HepG2 (cell line): ENCODE measurements around the gene CARS2. TPM values are rescaled to one million over a fixed set of nuclear protein-coding genes. Genes with fewer than 3 reads are reported as not detected.

Experiments used
- DZIP1 ChIP-seq: sonication (generic); formaldehyde crosslinking; IDR thresholded peaks from 2 replicates; pipeline ENCODE4 v1.5.0; 2020; ENCODE audit warnings: mild to moderate bottlenecking, missing genetic modification reagents
- ELF4 ChIP-seq: sonication (generic); formaldehyde crosslinking; IDR thresholded peaks from 2 replicates; pipeline ENCODE4 v1.5.0; 2020; ENCODE audit warnings: missing genetic modification reagents, mild to moderate bottlenecking, moderate library complexity, borderline replicate concordance
- KAT7 ChIP-seq: IDR thresholded peaks from 2 replicates; pipeline ENCODE4 v1.6.1; 2018; ENCODE audit warnings: borderline replicate concordance, missing compliant biosample characterization
- KLF9 ChIP-seq: IDR thresholded peaks from 2 replicates; pipeline ENCODE4 v1.6.1; 2016; ENCODE audit warnings: low read depth
- NCOR1 ChIP-seq: fragments of 200-600 bp; sonication (generic); IDR thresholded peaks from 2 replicates; pipeline ENCODE4 v1.7.0; 2017; ENCODE audit warnings: antibody characterized with exemption, low read length, borderline replicate concordance
- PTBP1 ChIP-seq: fragments of 200-400 bp; formaldehyde crosslinking; IDR thresholded peaks from 2 replicates; pipeline ENCODE4 v1.6.1; 2018; ENCODE audit warnings: low read length, low read depth; ENCODE audit not compliant: poor library complexity, severe bottlenecking
- RFX3 ChIP-seq: IDR thresholded peaks from 2 replicates; pipeline ENCODE4 v1.6.1; 2016; ENCODE audit warnings: missing biosample characterization, missing genetic modification reagents
- ZBTB46 ChIP-seq: sonication (generic); formaldehyde crosslinking; IDR thresholded peaks from 2 replicates; pipeline ENCODE4 v1.4.0; 2020; ENCODE audit warnings: mild to moderate bottlenecking, missing genetic modification reagents, borderline replicate concordance
- ZFP37 ChIP-seq: sonication (generic); formaldehyde crosslinking; IDR thresholded peaks from 2 replicates; pipeline ENCODE4 v1.4.0; 2020; ENCODE audit warnings: missing genetic modification reagents, borderline replicate concordance
- ZHX1 ChIP-seq: sonication (generic); formaldehyde crosslinking; IDR thresholded peaks from 2 replicates; pipeline ENCODE4 v1.8.1; 2022; ENCODE audit warnings: low read depth, mild to moderate bottlenecking, missing genetic modification reagents
- ZKSCAN8 ChIP-seq: IDR thresholded peaks from 2 replicates; pipeline ENCODE4 v1.6.1; 2016; ENCODE audit warnings: borderline replicate concordance, missing genetic modification reagents, missing compliant biosample characterization
- ZNF138 ChIP-seq: sonication (generic); formaldehyde crosslinking; IDR thresholded peaks from 2 replicates; pipeline ENCODE4 v1.5.0; 2020; ENCODE audit warnings: mild to moderate bottlenecking, low read depth, missing genetic modification reagents
- ZNF225 ChIP-seq: sonication (generic); formaldehyde crosslinking; IDR thresholded peaks from 2 replicates; pipeline ENCODE4 v1.4.0; 2020; ENCODE audit warnings: mild to moderate bottlenecking, missing genetic modification reagents
- ZNF652 ChIP-seq: IDR thresholded peaks from 2 replicates; pipeline ENCODE4 v1.6.1; 2016; ENCODE audit warnings: low read depth, borderline replicate concordance
- ZNF7 ChIP-seq: IDR thresholded peaks from 2 replicates; pipeline ENCODE4 v1.6.1; 2016; ENCODE audit warnings: missing biosample characterization, missing genetic modification reagents
- ZNF784 ChIP-seq: sonication (generic); formaldehyde crosslinking; IDR thresholded peaks from 2 replicates; pipeline ENCODE4 v1.5.1; 2020; ENCODE audit warnings: missing genetic modification reagents, mild to moderate bottlenecking, borderline replicate concordance
- ZXDC ChIP-seq: sonication (generic); formaldehyde crosslinking; IDR thresholded peaks from 2 replicates; pipeline ENCODE4 v1.5.0; 2020; ENCODE audit warnings: mild to moderate bottlenecking, missing genetic modification reagents
- polyA plus RNA-seq, 8 experiments: library from polyadenylated mRNA; depleted of rRNA in 3 of 8; stranded (reverse) in 7 of 8; unstranded in 1 of 8; fragments of >200 nt; fragmentation: Illumina TruSeq in 4 of 8; extraction: Trizol in 4 of 8; gene quantifications; 2 replicates each; pipeline versions ENCODE4 v1.2.1 to v1.2.3, GENCODE V29; 2011 to 2016; ENCODE audit warnings: low read depth in 4 of 8, missing spikeins in 1 of 8, mixed read lengths in 1 of 8; ENCODE audit not compliant: insufficient read depth in 1 of 8
- total RNA-seq, 5 experiments: library from RNA; depleted of rRNA; stranded (reverse); fragments of >200 nt; fragmentation: Illumina TruSeq; extraction: Trizol; gene quantifications; 2 replicates each; pipeline ENCODE4 v1.2.3, GENCODE V29; 2016; ENCODE audit warnings: low read depth in 1 of 5

The CARS2 gene
- total and polyA plus RNA-seq, 2 of the 13 experiments (the other 11 are each of a cell fraction or from before 2014, with no cell fraction given): 41.1 to 59.3 TPM

GRCh38 chr13:110715395-110716246 lies 9.7 kb upstream of the CARS2 start (continued):
- no peak for TF ChIP-seq RFX3 (CRISPR knock-in tag)
- TF ChIP-seq DZIP1 (CRISPR knock-in tag): no peak
- TF ChIP-seq ZBTB46 (CRISPR knock-in tag): no peak
- no peak for TF ChIP-seq ELF4 (CRISPR knock-in tag)
- TF ChIP-seq ZNF652 (CRISPR knock-in tag): no peak
- peak; percentile 37; the same call in 1 of the 2 replicates for TF ChIP-seq NCOR1
- TF ChIP-seq ZNF784 (CRISPR knock-in tag): no peak
- TF ChIP-seq ZKSCAN8: no peak
- no peak for TF ChIP-seq ZNF7 (CRISPR knock-in tag)
- TF ChIP-seq KLF9 (CRISPR knock-in tag): no peak
- peak; percentile 30 for TF ChIP-seq PTBP1
- TF ChIP-seq ZHX1 (CRISPR knock-in tag): no peak
- TF ChIP-seq ZXDC (CRISPR knock-in tag): no peak
- TF ChIP-seq ZFP37 (CRISPR knock-in tag): peak; percentile 51; the same call in 1 of the 2 replicates
- no peak for TF ChIP-seq ZNF138 (CRISPR knock-in tag)
- TF ChIP-seq ZNF225 (CRISPR knock-in tag): peak; percentile 62; the same call in 1 of the 2 replicates
- 0 out of 2 replicates have a peak, but pooled peaks have one; percentile 4 for TF ChIP-seq KAT7 (CRISPR knock-in tag)
